ENCODE data around the gene DEPDC4.

DEPDC4 gene

DNA sequence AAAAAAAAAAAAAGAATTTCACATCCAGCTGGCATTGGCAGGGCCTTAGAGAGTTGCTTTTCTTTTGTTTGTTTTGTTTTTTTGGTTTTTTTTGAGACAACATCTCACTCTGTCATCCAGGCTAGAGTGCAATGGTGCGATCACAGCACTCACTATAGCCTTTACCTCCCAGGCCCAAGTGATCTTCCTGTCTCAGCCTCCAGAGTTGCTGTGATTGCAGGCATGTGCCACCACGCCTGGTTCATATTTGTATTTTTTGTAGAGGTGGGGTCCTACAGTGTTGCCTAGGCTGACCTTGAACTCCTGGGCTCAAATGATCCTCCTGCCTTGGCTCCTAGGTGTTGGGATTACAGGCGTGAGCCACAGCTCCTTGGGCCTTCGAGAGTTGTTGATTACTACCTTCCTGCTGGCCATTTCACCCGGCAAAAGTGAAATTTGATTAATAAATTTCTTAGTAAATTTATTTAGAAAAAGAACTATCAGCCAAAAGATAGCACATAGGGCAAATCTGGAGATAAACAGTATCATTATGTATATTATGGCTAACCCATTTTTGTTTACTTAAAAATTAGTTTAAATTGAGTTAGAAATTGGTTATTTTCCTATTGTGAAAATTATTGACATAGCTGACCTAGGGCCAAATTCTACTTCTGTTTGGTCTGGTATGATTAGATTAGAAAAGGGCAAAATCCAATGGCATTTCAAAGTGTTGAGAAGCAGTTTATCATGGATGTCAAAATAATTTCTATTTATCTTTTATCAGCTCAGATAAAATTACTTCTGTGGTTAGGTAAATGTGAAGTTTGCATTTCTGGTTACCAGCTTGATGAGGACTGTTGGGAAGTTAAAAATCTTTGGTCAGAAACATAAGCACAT lies 53.6 kb downstream of the DEPDC4 start:
- no peak for DNase-seq

GRCh38 chr12:100211698-100212097 lies 55.2 kb downstream of the DEPDC4 start:
- DNase-seq = no peak

DNA sequence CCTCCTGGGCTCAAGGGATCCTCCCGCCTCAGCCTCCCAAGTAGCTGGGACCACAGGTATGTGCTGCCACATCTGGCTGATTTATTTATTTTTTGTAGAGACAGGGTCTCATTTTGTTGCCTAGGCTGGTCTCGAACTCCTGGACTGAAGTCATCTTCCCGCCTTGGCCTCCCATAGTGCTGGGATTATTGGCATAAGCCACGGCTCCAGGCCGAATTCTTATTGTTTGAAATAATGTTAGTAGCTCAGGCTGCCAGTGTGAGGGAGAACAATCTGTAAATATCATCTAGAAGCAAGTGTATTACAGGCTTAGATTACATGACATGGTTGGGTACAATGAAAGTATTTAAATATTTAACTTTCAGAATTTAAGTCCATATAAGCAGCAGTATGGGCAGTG lies 58.0 kb downstream of the DEPDC4 start:
- no peak for DNase-seq

DNA sequence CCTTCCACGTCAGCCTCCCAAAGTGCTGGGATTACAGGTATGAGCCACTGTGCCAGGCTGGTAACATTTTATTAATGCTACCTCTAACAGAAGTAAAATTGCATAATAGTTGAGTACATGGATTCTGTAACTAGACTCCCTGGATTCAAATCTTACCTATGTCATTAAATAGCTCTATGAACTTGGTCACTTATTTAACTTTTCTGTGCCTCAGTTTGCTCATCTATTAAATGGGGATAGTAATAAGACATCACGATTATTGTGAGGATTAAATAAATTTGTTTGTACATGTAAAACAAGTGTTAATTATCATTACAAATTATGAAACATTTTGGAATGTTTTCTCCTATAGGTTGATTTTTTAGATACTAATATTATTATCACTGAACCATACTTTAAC lies 59.6 kb downstream of the DEPDC4 start:
- DNase-seq = no peak

GRCh38 chr12:100201604-100202423 lies 65.1 kb downstream of the DEPDC4 start:
- DNase-seq = no peak

GRCh38 chr12:100200463-100201181 lies 66.3 kb downstream of the DEPDC4 start, which contains the start of gene ACTR6:
ACTR6 (plus strand) TSS chr12:100200815; CDS start chr12:100200852, 37 bp downstream.
- DNase-seq = peak; percentile 95

DNA sequence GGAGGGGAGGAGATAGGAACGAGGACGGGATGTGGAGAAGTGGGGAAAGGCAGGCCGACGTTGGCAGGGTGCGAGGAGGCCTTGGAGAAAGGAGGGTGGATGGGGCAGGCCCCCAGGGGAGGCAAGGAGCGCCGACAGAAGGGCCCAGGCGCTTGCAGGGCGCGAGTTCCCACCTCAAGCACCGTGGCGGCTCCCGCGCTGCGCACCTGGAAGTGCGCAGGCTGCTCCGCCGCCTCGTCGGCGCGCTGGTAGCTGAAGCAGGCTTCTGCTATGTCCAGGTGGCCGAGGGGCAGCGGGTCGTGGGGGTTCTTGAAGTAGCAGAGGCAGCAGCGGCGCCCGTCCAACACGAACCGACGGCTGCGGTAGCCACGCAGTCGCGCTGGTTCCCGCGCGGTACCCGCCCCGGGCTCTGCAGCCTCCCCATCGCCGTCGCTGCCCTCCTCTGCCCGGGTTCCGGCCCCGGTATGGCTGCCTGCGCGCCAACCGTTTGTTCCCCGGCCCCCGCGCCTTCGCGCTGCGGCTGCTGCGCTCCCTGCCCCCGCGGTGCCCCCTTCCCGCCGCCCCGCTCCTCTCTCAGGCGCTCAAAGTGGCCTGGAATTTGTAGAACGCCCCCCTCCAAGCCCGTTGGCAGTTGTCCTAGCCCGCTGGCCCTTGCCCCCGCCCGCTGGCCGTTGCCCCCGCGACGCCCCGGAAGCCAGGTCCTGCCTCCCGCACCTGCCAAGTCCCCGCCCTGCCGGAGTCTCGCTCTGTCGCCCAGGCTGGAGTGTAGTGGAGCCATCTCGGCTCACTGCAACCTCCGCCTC lies 67.3 kb downstream of the DEPDC4 start:
- DNase-seq = peak; percentile 86

GRCh38 chr12:100199023-100199346 lies 67.9 kb downstream of the DEPDC4 start:
- no peak for DNase-seq

DNA sequence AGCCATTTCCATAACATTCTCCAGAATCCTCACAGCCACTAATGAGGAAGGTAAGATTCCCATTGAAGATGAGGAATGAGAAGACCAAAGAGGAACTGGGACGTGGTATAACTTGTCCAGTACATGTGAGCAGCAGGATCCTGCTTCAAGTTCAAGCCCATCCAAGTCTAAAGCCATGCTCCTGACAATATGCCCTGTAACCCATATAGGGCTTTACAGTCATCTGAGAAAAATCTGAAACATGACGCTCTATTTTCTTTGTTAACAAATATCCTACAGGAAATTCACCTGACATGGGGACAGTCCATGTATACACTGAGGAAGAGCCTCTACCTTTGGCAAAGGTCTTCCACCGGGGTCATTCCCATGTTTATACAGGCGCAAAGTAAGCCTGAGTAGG lies 69.4 kb downstream of the DEPDC4 start:
- DNase-seq = no peak

DNA sequence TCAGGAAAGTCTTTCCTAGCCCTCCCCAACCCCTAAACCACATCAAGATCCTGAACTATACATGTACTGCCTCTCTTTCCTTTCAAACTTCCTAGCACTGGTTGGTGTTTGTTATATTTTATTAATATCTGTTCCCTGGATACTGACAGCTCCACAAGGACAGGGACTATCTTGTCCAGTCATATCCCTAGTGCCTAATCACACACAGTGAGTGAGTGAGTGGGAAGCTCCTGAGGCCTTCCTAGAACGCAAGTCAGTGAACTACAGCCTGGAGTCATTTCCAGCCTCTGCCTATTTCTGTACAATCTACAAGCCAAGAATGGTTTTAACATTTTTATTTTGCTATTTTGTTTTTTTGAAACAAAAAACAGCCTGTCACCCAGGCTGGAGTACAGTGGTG lies 73.8 kb downstream of the DEPDC4 start:
- DNase-seq = no peak

Data from activated CD8-positive, alpha-beta memory T cell treated with anti-CD3 and anti-CD28 coated beads, Interleukin-2, amount 50 U/mL, for 48 hours (primary cell).